Vagina (tissue), 2 donors: ENCODE measurements around the gene TMEM81.

ENCODE experiments used
- CTCF ChIP-seq, 3 experiments: fragments of 450-650 bp in 2 of 3; fragments of 200-600 bp in 1 of 3; sonication (generic) in 1 of 3; IDR thresholded peaks; one replicate each; pipeline ENCODE4 v1.5.1; 2017 to 2019; ENCODE audit warnings: antibody characterized with exemption in 3 of 3, mild to moderate bottlenecking in 2 of 3, moderate library complexity in 2 of 3
- POLR2AphosphoS5 ChIP-seq, 2 donors: sonication (generic); formaldehyde crosslinking; IDR thresholded peaks; one replicate each; pipeline ENCODE4 v1.9.0; 2017; ENCODE audit warnings: antibody characterized with exemption in 2 of 2, mild to moderate bottlenecking in 2 of 2, low read depth in 1 of 2; ENCODE audit not compliant: insufficient read depth in 1 of 2

- no peak for TF ChIP-seq POLR2AphosphoS5 (IDR thresholded peaks at IDR 0.05; ENCODE audit: insufficient read depth in 1 of 2, low read depth in 1 of 2)
- no peak for TF ChIP-seq CTCF (IDR thresholded peaks at IDR 0.05)
Measured at GRCh38 chr1:205060746-205061145, 23.5 kb downstream of the TMEM81 start.
